Measurements from ENCODE around the gene FNDC8.
"Not testable (repeated sequence)": the region's sequence is repeated elsewhere in the genome, so short reads cannot be mapped to it uniquely, and the experiment has no call there.

Gene FNDC8

DNA sequence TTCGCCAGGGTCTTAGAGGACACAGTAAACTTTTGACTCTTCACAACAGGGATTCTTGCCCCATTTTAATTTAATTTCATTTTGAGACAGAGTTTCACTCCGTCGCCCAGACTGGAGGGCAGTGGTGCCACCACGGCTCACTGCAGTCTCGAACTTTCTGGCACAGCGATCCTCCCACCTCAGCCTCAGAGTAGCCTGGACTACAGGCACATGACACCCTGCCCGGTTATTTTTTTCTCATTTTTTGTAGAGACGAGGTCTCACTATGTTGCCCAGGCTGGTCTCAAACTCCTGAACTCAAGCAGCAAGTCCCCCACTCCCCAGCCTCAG, 21.0 kb downstream of the FNDC8 start:
- DNase-seq (ENCODE audit: low read depth, low spot score): no peak

DNA sequence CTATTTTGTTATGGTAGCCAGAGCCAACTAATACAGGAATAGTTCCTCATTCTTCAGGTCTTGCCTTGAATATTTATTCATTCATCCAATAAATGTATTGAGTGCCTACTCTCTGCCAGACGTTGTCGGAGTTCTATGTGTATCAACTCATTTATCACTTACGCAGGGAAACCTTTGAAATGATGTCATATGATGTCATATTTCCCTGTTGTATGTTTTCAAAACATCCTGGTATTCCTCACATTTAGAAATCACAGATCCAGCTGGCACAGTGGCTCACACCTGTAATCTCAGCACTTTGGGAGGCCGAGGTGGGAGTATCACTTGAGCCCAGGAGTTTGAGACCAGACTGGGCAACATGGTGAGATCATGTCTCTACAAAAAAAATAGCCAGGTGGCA, 23.4 kb downstream of the FNDC8 start:
- no peak for DNase-seq (ENCODE audit: low read depth, low spot score)

DNA sequence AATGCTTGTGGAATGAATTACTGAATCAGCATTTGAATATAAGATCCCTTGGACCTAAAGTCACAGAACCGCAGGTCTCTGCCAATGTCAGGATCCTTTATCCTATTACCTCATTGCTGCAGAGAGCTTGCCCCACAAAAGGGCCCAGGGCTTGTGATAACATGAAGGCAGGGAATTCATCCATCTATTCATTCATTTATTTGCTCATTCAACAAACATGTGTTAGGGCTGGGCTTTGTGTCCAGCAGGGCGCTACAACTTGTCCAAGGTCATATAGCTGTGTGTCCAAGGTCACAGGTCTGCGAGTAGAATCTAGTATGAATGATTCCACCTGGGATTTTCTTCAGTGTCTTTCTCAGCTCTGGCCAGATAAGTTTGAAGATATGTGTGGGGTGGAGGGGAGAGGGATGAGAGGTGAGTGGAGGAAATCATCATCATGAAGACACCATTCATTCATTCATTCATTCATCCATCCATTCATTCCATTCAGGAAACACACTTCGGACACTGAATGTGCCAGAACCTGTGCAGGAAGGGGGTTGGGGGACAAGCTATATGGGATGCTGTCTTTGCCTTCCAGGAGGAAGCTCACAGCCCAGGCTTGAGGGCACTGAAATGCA, 24.9 kb downstream of the FNDC8 start:
- DNase-seq (ENCODE audit: low read depth, low spot score): no peak

GRCh38 chr17:35147375-35147905, 26.0 kb downstream of the FNDC8 start, which contains the start of gene UNC45B:
Gene UNC45B, plus strand, starts transcription at chr17:35147817. Its CDS starts 447 bp downstream, at chr17:35148264.
- DNase-seq (ENCODE audit: low read depth, low spot score): no peak

- no peak for DNase-seq (ENCODE audit: low read depth, low spot score)
Observed at GRCh38 chr17:35148144-35148543, 26.7 kb downstream of the FNDC8 start.

DNA sequence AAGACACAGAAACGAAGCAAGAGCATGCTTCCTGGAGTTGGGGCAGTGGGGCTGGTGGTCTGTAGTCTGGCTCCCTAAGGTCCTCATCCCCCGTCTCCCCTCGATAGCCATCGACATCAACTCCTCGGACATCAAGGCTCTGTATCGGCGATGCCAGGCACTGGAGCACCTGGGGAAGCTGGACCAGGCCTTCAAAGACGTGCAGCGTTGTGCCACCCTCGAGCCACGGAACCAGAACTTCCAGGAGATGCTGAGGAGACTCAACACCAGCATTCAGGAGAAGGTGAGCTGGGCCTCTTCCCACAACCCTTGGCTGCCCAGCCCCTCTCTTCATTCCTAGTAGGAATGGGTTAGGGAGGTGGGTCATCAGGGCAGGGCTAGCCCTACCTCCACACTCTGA, 28.5 kb downstream of the FNDC8 start:
- no peak for DNase-seq (ENCODE audit: low read depth, low spot score)

GRCh38 chr17:35151080-35151479, 29.7 kb downstream of the FNDC8 start:
- DNase-seq (ENCODE audit: low read depth, low spot score): not testable (repeated sequence)

GRCh38 chr17:35152421-35153140, 31.2 kb downstream of the FNDC8 start:
- no peak for DNase-seq (ENCODE audit: low read depth, low spot score)

DNA sequence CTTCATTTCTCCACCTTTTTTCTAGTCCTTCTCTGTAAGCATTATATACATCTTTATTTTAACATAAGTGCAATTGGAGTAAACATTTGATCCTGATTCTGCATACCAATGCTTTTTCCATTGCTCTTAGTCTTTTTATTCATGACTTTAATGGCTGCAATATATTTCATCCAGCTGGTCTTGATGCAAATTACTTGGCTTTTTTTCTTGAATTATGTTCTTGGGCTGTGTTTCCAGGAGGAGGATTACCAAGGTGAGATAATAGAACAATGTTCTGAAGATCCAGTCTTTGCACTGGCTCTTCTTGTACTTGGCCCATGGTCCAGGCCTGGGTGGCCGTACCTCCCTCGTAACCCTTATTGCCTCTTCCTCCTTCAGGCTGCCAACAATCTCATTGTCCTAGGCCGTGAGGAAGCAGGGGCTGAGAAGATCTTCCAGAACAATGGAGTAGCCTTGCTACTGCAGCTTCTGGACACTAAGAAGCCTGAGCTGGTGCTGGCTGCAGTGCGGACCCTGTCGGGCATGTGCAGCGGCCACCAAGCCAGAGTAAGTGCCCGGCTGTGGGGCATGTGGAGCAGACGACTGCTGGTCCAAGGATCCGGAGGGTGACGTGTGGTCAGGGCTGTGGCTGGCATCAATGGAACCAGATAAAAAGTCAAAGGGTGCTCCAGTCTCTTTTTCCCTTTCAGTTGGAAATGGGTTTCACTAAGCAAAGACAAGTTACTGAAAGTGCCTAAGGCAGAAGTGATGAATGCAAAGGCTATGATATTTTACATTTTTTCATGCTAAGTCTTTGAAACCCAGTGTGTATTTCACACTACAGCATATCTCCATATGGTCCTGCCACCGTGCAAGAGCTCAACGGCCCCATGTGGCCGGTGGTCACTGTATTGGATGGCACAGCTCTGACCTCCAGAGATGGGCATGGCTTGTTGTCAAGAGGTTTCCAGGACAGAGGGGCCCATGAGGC, 33.1 kb downstream of the FNDC8 start:
- no peak for DNase-seq (ENCODE audit: low read depth, low spot score)

- DNase-seq (ENCODE audit: low read depth, low spot score): no peak
Observed at GRCh38 chr17:35155246-35155645, 33.8 kb downstream of the FNDC8 start.

DNA sequence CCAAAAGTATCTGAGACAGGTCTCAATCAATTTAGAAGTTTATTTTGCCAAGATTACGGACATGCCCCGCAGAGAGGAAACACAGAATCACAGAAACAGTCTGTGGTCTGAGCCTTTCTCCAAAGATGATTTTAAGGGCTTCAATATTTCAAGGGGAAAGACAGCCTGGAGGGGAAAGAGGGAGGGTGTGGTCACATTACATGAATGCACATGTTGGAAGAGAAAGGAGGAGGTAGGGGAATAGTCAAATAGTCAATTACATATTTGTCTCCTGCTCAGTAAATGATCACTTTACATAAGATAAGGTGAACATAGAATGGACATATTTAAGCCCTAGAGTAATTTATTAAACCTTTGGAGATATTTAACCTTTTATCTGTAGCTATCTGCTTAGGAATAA, 38.5 kb downstream of the FNDC8 start:
- no peak for DNase-seq (ENCODE audit: low read depth, low spot score)

DNA sequence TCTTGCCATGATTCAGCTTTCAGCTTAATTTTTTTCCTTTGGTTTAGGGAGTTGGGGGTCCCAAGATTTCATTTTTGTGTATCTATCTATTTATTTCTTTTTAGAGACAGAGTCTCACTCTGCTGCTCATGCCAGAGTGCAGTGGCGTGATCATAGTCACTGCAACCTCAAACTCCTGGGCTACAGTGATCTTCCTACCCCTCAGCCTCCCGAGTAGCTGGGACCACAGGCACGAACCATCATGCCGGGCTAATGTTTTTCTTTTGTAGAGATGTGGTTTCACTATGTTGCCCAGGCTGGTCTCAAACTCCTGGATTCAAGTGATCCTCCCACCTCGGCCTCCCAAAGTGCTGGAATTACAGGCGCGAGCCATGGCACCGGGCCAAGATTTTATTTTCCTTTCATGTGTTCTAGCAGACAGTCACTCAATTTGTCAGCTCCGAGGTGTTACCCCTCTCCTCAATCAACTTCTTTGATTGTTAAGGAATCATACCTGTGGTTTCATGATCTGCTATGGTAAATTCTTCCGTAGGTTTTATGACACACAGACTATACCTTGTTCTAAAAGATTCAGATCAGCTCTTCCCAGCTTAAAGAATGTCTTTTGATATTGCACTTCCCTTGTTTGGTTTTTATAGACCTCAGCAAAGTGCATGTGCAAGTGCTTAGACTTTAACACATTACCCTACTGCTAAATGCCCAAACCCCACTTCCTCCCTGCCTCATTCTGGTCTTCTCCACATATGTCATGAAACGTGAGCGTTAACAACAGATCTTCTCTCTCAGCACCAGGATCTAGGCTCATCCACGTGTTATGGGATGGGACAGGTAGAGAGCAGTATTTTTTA, 39.2 kb downstream of the FNDC8 start:
- DNase-seq (ENCODE audit: low read depth, low spot score): no peak

DNA sequence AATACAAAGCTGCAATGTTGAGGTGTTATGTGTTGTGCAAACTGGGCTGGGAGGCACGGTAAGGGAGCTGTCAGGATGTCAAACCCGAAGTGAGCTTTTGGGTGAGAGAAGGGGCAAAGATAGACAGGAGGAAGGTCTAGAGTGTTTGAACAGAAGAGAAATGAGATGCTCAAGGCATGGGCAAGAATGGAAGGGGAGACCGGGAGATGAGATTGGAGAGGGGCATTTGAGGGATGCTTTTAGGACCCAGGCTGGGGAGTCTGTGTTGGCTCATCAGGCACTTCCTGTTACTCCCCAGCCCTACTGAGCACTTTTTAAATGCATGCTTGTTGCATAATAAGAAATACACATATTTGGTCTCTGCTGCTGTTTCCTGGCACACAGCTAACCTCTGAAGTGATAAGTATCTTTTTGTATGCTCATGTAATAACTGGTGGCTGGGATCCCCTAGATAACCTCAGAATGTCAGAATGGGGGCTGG, 39.9 kb downstream of the FNDC8 start:
- no peak for DNase-seq (ENCODE audit: low read depth, low spot score)

DNA sequence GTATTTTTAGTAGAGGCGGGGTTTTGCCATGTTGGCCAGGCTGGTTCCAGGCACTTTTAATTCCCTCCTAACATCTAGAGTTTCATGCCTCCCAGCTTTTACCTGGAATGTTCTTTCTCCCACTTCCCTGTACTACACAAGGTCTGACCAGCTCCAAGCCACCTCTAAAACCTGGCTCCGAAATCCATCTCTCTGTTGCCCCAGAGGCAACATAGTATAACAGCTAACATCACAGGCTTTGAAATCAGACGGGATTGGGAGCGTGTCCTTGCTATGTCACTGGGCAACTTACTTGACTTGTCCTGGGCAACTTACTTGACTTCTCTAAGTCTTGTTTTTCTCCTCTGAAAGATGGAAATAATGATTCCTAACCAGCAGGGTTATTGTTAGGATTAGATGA, 41.3 kb downstream of the FNDC8 start:
- DNase-seq (ENCODE audit: low read depth, low spot score): no peak

- DNase-seq (ENCODE audit: low read depth, low spot score): no peak
Observed at GRCh38 chr17:35163886-35164285, 42.5 kb downstream of the FNDC8 start.

DNA sequence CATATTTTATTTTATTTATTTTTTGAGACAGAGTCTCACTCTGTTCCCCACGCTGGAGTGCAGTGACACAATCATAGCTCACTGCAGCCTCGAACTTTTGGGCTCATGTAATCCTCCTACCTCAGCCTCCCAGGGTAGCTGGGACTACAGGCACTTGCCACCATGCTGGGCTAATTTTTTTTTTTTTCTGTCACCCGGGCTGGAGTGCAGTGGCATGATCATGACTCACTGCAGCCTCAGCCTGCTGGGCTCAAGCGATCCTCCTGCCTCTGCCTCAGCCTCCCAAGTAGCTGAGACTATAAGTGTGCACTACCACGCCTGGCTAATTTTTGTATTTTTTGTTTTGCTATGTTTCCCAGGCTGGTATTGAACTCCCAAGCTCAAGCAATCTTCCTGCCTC, 43.3 kb downstream of the FNDC8 start:
- no peak for DNase-seq (ENCODE audit: low read depth, low spot score)

GRCh38 chr17:35166526-35166925, 45.1 kb downstream of the FNDC8 start:
- no peak for DNase-seq (ENCODE audit: low read depth, low spot score)

GRCh38 chr17:35167046-35167445, 45.6 kb downstream of the FNDC8 start:
- no peak for DNase-seq (ENCODE audit: low read depth, low spot score)

DNA sequence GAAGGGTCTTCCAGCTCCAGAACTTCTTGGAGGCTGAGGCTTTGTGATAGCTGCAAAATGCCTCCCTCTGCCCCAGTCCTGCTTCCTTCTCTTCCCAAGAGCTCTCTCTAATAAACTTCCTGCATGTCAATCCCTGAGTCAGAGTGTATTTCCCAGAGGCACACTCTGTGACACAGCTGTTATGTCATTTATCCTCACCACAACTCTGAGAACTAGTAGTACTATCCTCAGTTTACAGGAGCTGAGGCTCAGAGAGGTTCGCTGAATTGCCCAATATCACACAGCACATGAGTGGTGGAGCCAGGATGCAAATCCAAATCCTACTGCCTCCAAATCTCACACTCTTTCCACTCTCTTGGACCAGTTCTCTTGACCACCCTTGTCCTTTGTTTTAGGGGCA, 46.3 kb downstream of the FNDC8 start:
- DNase-seq (ENCODE audit: low read depth, low spot score): no peak

DNA sequence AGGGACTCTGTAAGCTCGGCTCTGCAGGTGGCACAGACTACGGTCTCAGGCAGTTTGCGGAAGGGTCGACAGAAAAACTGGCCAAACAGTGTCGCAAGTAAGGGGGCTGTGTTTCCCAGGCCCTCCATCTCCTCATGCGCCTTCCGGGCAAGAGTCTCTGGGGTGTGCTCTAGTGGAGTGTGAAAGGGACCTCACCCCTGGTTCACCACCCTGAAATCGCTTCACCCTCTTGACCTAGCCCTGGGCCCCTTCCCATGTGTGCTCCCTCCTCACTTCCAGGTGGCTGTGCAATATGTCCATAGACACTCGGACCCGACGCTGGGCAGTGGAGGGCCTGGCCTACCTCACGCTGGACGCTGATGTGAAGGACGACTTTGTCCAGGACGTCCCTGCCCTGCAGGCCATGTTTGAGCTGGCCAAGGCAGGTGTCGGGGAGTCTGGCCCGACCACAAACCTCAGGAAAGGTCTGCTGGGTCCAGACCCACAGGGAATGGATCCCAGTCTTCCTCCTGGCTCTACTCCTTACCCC, 48.5 kb downstream of the FNDC8 start:
- DNase-seq (ENCODE audit: low read depth, low spot score): no peak
